HG03025 (cell line): ENCODE measurements around the gene ZNF804A.
"Not testable (repeated sequence)": the region's sequence is repeated elsewhere in the genome, so short reads cannot be mapped to it uniquely, and the experiment has no call there.

Experiments used
- ATAC-seq: cut with Tn5 transposase; IDR thresholded peaks from one replicate; pipeline ENCODE4 v1.9.1; 2021; ENCODE audit warnings: mild to moderate bottlenecking, moderate library complexity; ENCODE audit not compliant: unreplicated experiment, low FRiP score

The ZNF804A gene

GRCh38 chr2:184696644-184697043 is 98.3 kb downstream of the ZNF804A start:
- no peak for ATAC-seq

- ATAC-seq, result no peak
Measured at GRCh38 chr2:184698476-184698875, 100.1 kb downstream of the ZNF804A start.

GRCh38 chr2:184721881-184722280 is 123.6 kb downstream of the ZNF804A start:
- no peak for ATAC-seq

- no peak for ATAC-seq
Measured at GRCh38 chr2:184727813-184728212, 129.5 kb downstream of the ZNF804A start.

- ATAC-seq, result no peak
Measured at GRCh38 chr2:184728411-184728810, 130.1 kb downstream of the ZNF804A start.

GRCh38 chr2:184729581-184729980 is 131.3 kb downstream of the ZNF804A start:
- ATAC-seq, result no peak

GRCh38 chr2:184730288-184730687 is 132.0 kb downstream of the ZNF804A start:
- peak; percentile 79 for ATAC-seq

GRCh38 chr2:184734338-184734737 is 136.0 kb downstream of the ZNF804A start:
- no peak for ATAC-seq

- ATAC-seq, result no peak
Measured at GRCh38 chr2:184735611-184736010, 137.3 kb downstream of the ZNF804A start.

- ATAC-seq, result no peak
Measured at GRCh38 chr2:184743096-184743495, 144.8 kb downstream of the ZNF804A start.

- no peak for ATAC-seq
Measured at GRCh38 chr2:184756161-184756560, 157.8 kb downstream of the ZNF804A start.

- no peak for ATAC-seq
Measured at GRCh38 chr2:184756885-184757284, 158.6 kb downstream of the ZNF804A start.

- ATAC-seq, result not testable (repeated sequence)
Measured at GRCh38 chr2:184759557-184760255, 161.4 kb downstream of the ZNF804A start.

- ATAC-seq, result no peak
Measured at GRCh38 chr2:184760931-184761330, 162.6 kb downstream of the ZNF804A start.

- ATAC-seq, result no peak
Measured at GRCh38 chr2:184765112-184765895, 167.0 kb downstream of the ZNF804A start.

GRCh38 chr2:184767059-184767458 is 168.7 kb downstream of the ZNF804A start:
- ATAC-seq, result no peak

- ATAC-seq, result no peak
Measured at GRCh38 chr2:184769023-184769422, 170.7 kb downstream of the ZNF804A start.

GRCh38 chr2:184769686-184770085 is 171.4 kb downstream of the ZNF804A start:
- ATAC-seq, result no peak

GRCh38 chr2:184779777-184780176 is 181.4 kb downstream of the ZNF804A start:
- no peak for ATAC-seq

- no peak for ATAC-seq
Measured at GRCh38 chr2:184780384-184780783, 182.1 kb downstream of the ZNF804A start.

- ATAC-seq, result no peak
Measured at GRCh38 chr2:184780944-184781343, 182.6 kb downstream of the ZNF804A start.

- no peak for ATAC-seq
Measured at GRCh38 chr2:184783576-184783975, 185.2 kb downstream of the ZNF804A start.
